Activated CD8-positive, alpha-beta memory T cell treated with anti-CD3 and anti-CD28 coated beads for 48 hours (primary cell): ENCODE results near the gene ARAP2.

Source experiments
- DNase-seq, 3 experiments: peaks; one replicate each; pipeline ENCODE4 v3.0.0-alpha.2; 2020; ENCODE audit warnings: low read depth in 2 of 3, low spot score in 2 of 3

The ARAP2 gene

DNA sequence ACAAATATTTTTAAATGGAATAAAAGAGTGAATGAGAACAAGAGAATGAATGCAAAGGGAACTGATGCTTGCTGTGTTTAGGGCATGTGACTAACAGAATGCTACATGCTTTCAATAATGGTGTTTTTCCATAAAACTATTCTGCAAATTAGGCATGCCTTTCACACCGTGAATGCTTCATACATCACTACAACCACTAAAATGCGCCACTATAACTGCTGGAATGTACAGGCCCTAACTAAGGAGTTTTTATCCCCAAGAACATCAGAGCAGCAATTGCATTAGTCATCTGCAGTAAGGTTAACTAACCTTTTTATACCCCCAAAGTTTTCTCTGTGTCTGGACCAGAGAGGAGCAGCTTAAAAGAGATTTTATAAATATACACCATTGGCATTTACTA, 190.4 kb downstream of the ARAP2 start:
- no peak for DNase-seq

DNA sequence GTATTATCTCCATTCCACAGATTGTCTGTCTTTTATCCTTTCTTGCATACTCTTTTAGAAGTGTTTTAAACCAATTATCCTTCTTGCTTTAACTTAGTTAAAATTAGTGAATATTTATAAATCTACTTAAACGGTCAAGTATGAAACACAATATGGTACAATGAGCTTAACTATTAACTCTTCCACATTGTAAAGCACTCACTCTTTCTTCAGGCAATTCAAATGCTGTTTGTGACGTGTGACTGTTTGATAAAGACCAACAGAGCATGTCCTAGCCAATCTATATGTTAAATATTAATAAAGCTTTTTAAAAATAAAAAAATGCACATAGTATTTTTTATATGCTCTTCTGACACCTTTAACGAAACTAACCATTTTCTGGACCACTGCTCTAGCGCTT, 192.7 kb downstream of the ARAP2 start:
- no peak for DNase-seq

DNA sequence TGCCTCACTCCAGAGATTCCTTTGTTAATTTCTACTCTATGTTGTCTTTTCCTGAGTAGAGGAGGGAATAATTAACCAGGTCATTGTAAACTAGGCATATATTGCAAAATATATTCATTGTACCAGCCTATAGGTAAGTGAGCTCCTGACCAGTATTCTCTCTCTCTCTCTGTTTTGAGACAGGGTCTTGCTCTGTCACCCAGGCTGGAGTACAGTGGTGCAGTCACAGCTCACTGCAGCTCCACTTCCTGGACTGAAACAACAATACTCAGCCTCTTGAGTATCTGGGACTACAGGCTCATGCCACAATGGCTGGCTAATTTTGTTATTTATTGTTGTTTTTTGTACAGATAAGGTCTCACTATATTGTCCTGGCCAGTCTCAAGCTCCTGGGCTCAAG, 198.3 kb downstream of the ARAP2 start:
- DNase-seq, result no peak

DNA sequence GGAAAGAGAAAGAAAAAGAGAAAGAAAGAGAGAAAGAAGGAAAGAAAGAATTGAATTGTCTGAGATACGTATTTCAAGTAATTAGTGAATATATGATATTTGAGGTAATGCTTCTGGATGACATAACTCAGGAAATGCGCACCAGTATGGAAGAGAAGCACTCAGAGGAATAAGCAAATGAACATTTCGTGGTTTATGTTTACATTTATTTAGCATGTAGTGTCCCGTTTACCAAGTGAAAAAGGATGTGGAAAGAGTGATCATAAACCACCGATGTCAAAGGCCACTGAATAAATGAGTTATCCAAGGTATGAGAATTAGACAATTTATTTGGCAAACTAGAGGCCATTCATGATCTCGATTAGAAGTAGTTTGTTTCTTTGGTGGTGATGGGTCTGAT, 200.4 kb downstream of the ARAP2 start:
- no peak for DNase-seq

DNA sequence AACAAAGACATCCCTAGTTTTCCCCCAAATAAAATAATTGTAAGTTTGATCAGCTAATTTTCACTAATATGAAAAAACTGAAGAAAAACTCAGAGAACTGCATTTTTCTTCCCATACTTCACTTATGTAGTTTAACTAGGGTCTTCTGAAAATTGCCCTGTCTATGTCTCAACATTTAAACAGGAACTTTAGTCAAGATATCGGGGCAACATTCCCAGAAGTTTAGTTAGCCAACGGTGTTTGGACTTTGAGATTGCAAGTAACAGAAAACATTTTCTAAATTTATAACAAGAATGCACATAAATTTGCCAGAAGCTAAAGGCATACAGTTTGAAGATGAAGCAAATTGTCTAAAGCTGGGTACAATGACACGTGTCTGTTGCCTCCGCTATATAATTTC, 201.1 kb downstream of the ARAP2 start:
- no peak for DNase-seq

DNA sequence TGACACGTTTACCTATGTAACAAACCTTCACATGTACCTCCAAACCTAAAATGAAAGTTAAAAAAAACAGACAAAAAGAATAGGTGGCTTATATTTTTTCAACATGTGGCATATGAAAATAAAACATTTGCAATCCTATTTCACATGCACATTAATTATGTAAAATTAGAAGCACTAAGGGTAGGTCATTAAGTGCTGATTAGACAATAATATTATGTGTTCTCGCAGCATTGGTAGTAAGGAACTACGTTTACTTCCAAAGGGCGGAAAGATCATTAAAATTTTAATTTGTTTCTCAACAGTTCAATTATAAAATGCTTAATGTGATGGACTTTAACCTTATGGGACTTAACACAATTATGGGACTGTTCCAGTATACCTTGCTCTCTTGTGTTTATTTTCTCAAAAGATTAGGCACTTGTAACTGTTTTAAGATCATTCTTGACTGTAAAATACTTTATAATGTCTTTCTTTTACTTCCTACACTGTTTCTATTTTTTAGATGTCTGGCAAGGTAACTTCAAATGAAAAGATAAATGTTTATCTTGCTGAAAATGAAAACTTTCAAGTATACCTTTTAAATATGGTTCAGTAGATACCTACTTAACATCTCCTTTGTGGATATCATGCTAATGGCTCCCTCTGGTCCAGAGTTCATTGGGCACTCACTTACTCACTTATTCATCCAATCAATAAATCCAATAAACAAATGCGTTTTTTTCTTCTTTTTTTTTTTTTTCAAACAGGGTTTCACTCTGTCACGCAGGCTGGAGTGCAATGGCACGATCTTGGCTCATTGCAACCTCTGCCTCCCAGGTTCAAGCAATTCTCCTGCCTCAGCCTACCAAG, 202.0 kb downstream of the ARAP2 start:
- no peak for DNase-seq

DNA sequence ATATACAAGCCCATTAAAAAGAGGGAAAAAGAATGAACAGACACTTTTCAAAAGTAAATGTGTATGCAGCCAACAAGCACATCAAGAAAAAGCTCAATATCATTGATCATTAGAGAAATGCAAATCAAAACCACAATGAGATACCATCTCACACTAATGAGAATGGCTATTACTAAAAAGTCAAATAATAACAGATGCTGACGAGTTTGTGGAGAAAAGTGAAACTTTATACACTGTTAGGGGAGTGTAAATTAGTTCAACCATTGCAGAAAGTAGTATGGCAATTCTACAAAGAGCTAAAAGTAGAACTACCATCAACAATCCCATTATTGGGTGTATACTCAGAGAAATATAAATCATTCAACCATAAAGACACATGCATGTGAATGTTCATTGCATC, 203.0 kb downstream of the ARAP2 start:
- DNase-seq, result no peak

DNA sequence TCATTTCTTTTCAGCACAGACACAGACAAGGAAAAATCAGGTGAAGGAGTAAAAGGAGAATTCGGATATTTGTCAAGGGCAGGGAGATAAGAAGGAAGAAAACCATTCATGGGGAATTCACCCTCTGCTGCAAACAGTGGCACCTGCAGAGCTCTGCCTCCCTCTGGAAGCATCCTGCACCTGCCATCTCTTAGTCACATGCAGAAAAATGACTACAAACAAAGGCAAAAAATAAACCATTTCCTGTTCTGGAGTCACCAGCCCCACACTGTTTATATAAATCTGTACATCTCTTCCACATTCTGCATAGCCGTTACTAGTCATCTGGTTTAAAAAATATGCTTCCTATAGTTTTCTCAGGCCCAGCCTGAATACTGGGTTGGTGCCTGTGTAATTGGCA, 205.3 kb downstream of the ARAP2 start:
- DNase-seq, result no peak

DNA sequence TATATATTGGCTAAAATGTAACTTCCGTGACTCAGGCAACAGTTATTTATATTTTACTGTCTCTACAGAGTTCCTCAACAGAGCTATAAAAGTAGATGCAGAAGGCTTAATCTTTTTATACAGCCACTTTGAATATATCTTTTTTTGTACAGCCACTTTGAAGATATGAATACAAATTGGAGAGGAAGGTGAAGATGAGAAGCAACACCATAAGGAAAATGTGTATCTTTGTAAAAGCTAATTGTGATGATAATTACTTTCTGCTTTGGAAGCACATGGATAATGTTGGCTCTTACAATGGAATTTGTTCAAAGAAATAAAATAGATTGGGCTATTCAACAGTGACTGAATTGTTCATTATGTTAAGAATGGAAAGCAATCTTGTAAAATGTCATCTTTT, 205.8 kb downstream of the ARAP2 start:
- DNase-seq, result no peak

DNA sequence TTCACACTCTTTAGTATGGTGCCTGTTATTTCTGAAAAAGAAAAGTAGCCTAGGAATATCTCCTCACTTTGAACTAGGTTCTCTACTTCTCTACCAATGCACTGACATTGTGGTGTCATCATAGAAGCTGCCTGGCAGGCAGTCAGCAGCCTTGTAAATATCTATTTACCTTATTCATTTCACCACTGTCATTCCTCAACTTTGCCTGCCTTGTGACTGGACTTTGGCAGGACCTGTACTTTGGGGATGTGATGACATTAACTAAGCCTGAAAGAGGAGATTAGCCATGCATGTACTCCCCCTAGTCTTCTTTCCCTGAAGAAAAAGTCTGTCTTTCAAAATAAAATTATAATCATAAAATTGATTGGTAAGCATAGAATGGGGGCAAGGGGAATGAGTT, 207.2 kb downstream of the ARAP2 start:
- no peak for DNase-seq

DNA sequence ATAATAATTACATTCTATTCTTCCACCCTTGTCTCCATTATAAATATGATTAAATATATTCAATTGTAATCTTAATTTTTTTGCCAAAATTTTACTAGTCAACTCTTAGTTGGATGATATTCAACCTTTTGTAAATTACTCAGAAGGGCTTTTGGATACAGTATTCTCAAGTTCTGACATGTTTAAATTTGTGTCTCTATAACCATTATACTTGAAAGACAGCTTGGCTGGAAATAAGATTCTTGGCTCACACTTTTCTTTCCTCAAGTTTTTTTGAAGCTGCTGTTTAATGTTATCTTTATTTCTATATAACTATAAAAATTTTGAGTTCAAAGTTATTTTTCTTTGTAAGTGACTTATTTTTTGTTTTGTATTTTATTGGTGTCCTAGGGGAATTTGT, 214.4 kb downstream of the ARAP2 start:
- no peak for DNase-seq

DNA sequence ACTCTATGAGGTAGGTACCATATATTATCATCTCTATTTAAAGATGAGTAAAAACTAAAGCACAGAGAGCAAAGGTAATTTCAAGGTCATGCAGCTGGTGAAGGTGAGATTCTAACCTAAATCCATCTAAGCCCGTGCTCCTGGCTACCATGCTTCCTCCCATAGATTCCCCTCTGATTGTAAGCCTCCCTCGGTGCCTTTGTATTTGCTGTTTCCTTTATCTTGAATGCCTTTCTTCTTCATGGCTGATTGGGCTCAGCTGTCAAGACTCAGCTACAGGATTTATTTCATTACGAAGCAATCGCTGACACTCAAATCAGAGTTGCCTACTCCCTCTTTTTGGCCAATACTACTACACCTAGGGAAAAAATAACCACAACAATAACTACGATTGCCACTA, 217.1 kb downstream of the ARAP2 start:
- DNase-seq, result no peak

DNA sequence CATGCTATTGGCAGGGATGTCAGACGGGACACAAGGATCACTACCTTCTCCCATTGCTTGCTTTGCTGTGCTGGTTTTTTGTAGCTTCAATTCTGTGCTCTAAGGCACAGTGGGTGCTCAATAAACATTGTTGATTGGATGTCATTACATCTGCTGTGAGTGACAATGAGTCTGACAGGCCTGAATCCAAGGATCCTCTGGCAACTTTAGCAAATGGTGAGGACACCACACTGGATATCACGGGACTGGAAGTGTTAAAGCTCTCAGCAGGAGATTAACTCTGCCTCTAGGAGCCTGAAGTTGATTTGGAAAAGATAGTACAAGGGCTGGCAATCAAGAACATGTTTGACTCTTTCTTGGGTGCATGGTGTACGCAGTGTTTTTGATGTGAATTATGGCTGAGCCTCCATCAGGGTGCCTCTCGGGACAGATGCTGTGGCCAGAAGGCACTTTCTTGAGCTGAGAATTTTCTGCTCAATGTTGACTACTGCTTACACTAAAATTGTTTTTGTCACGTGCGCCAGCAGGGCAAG, 217.9 kb downstream of the ARAP2 start:
- no peak for DNase-seq

DNA sequence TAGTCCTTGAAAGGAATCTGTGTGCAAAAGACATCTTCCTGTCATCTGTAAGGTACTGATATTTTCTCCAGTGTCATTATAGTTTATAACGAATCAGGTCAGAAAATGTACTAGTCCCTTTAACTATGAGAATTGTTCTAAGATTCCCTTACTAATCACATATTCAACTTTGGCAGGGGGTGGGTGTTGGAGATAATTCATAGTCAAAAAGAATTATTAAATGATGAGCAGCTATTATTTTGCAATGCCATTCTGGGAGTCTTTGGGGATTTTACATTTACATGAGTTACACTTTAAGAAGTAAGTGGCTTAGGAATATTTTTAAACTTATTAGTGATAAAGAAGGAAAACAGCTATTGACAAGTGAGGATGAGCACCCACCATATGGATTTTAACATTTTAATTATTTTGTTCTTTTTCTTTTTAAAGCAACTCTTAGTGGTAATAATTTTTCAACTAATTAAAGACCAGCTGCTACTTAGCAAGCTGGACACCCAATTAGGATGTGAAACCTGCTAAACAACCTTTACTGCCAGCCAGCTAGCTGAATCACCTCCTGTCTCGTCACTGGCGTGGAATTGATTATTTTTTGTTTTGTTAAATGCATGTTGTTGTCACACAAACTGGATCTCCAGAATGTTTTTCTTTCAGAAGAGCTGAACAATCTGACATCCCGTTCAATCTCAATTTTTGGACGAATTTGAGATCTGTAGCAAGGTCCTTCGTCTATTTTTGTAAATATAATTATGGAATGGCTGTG, 219.2 kb downstream of the ARAP2 start:
- no peak for DNase-seq

DNA sequence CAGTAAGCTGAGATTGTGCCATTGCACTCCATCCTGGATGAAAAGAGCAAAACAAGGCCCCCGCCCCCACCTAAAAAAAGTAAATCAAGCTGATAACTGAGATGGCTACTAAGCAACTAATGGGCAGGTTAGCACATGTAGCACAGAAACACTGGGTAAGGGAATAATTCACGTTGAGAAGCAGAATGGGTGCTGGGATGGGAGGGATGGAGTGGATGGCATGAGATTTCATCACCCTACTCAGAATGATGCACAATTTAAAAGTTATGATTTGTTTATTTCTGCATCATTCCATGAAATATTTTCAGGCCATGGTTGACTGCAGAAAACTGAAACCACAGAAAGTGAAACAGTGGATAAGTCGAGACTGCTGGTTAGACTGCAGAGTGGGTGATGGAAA, 224.0 kb downstream of the ARAP2 start:
- DNase-seq, result no peak
